C4-2B (cell line): ENCODE measurements around the gene PPP6R3.

ENCODE experiments used
- ZFX ChIP-seq: fragments of 450-650 bp; IDR thresholded peaks from 2 replicates; pipeline ENCODE4 v1.6.1; 2017
- TF ChIP-seq, protein P1 (sequence below): fragments of 450-650 bp; conservative IDR thresholded peaks from 2 replicates; pipeline ENCODE4 v1.5.1; 2017; ENCODE audit warnings: mild to moderate bottlenecking

DNA sequence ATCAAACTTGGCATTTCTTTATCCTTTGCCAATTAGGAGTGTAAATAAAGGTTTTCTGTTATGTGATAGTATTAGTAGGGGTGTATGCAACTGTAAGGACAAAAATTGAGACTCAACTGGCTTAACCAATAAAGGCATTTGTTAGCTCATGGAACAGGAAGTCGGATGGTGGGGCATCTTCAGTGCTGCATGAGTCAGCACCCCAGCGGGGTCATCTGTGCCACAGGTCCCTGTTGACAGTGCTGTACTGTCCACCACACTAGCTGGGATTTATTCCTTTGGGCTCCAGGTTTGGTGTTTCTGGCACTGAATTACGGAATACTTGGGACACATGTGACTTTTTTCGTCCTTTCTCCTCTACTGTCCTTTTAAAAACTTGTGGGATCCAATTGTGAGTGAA, 86.0 kb downstream of the PPP6R3 start:
- TF ChIP-seq, protein P1, sequence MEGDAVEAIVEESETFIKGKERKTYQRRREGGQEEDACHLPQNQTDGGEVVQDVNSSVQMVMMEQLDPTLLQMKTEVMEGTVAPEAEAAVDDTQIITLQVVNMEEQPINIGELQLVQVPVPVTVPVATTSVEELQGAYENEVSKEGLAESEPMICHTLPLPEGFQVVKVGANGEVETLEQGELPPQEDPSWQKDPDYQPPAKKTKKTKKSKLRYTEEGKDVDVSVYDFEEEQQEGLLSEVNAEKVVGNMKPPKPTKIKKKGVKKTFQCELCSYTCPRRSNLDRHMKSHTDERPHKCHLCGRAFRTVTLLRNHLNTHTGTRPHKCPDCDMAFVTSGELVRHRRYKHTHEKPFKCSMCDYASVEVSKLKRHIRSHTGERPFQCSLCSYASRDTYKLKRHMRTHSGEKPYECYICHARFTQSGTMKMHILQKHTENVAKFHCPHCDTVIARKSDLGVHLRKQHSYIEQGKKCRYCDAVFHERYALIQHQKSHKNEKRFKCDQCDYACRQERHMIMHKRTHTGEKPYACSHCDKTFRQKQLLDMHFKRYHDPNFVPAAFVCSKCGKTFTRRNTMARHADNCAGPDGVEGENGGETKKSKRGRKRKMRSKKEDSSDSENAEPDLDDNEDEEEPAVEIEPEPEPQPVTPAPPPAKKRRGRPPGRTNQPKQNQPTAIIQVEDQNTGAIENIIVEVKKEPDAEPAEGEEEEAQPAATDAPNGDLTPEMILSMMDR, result no peak
- TF ChIP-seq ZFX, result no peak
